HL-60/S4 treated with retinoic acid at 250 ng/mL for 4 days and 3 days (cell line): ENCODE results near the gene MIGA2.

ENCODE experiments used
- in situ Hi-C: fragments of 300-500 bp; cut with MboI; formaldehyde crosslinking; loops from 2 replicates; pipeline ENCODE4 v1.7.0; 2022; ENCODE audit warnings: low sequenced_read_pairs

MIGA2 gene

DNA sequence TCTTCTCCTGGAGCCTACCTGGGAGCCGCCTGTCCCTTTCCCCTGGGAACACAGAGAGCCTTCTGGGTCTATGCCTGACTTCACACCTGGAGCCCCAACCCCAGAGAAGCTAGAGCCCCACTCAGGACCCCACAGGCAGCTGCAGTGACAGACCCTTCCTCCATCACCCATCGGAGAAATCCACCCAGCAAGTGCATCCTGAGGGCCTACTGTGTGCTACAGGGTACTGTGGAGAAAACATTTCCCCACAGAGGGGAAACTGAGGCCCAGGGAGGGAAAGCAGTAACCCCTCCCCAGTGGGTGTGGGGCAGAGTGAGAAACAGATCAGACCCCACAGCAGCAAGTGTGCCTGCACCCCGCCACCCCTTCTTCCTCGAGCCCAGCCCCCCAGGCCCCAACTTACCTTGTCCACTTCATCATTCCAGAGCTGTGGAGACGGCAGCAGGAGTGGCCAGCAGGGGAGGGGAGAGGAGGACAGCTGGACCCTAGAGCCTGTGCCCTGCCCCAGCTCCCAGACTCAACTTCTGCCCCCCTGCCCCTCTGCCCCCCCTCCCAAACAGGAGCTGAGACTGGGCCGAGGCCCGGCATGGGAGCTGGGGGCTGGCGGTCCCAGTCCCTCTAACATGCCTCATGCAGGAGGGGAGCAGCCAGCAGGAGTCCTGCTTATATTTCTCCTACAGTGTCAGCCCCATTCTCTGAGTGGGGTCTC lies 26.0 kb upstream of the MIGA2 start:
- in situ Hi-C loops = no loop called here

DNA sequence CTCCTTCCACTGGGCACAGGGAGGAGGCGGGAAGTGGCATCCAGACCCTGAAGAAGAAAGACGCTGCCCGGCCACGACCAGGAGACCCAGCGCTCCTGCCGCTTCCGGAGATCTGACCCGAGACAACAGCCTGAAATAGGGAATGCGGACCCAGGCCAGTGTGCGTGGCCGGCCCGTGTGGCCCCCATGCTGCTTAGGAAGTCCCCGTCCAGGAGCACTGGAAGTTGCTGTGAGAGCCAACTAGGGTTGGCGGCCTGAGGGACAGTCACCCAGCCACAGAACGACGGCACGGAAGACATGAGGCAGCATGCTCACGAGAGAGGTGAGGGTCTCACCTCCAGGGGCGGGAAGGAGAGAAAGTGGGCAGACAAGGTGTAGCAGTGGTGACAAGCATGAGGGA lies 25.3 kb upstream of the MIGA2 start:
- in situ Hi-C loops = no loop called here

DNA sequence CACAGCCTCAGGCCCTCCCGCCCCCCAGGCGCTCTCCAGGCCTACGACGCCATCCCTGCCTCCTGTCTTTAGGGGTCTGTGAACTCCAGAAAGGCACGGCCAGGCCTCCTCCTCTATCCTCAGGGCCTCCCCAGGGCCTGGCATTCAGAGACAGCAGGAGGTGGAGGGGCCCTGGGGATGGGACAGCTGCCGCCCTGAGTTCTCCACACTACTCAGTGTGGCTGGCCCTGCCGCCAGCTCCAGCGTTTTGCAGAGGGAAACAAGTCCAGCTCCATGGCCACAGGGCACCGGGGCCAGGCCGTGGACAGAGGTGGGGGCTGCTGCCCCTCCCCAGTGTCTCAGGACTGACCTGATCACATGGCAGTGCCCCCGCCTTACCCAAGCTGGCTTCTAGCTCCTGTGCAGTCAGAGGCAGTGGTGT lies 24.7 kb upstream of the MIGA2 start:
- in situ Hi-C loops = no loop called here

DNA sequence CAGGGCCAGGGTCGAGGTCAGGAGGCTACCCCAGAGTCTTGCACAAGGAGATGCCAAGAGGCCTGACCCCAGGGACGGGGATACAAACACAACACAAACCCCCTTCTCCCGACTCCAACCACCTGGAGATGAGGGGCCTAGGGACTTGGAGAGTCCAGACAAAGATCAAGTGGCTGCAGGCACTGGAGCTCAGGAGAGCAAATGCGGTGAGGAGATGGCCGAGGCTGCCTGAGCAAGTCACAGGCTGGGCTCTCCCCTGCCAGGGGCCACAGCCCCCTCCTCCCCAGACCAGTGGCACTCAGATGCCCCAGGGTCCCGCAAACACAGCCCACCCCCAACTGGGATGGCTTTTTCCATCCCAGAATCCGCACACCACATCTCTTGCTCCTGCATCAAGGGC lies 24.1 kb upstream of the MIGA2 start:
- in situ Hi-C loops = no loop called here

DNA sequence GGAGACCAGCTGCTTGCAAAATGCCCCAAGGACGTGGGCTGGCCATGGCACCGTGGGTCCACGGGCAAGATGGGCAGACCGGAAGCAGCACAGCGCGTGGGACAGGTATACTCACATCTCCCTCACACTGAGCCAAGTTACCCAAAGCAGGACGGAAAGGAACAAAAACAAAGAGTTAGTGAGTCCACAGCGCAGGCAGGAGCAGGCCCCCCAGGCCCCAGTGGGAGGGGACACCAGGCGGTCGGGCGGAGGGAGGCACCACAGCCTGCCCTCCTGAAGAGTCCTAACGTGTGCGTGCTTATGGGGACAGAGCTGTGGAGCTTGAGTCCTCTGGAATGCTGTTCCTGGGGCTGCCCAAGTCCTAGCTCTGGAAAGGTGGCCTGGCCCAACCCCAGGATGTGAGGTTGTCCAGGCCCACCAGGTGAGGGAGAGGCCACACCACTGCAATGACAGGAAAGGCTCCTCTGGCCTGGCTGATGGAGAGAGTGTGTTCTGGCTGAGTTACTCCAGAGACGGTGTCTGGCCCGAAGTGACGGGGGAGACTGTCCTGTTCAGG lies 23.5 kb upstream of the MIGA2 start:
- in situ Hi-C loops = no loop called here

DNA sequence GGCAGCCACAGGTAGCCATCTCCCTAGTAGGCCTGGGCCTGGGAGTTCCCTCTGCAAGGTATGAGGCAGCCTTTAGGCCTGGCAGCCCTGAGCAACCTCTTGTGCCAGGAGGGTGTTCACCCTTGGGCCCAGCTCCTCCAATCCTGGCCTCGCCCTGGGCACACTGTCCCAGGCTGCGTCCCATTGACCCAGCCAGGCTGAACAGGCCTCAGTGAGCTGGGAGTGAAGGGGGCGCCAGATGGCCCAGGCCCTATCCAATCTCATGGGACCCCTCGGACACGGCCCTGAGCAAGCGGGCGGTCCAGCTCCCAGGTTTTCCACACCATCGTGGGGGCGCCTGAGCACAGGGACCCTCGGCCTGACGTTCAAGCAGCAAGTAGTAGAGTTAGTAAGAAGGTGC lies 22.8 kb upstream of the MIGA2 start:
- in situ Hi-C loops = no loop called here

DNA sequence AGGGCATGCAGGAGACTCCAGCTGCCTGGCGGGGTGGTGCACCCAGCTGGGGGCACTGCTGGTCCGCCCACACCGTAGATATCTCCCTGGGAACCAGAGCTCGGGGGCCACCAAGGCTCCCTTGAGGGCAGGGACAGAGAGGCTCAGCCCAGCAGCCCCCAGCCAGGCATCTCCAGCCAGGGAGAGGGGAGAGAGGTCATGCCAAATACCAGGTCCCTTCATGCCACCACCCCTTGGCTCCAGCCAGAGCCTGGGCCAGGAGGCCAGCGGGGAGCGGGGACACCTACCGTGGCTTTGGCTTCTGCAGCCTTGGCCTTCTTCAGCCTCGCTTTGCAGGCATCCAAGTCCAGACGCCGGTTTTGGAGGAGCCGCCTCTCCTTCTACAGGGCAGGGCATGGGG lies 22.3 kb upstream of the MIGA2 start:
- in situ Hi-C loops = no loop called here

DNA sequence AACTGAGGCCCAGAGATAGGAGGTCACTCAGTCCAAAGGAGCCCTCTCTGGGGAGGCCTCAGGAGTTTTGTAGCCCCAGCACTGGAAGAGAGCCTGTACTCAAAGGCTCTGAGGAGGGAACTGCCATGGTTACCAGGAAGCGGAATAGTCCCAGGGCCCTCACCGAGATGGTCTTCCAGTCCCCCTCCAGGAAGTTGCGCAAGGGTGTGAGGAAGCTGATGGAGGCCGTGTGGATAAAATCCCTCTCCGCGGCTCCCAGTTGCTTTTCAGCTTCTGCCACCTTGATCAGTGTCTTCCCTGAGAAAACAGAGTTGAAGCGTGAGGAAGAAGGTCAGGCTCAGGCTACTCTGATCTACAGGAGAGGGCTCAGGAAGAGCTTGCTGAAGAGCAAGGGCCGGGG lies 21.8 kb upstream of the MIGA2 start:
- in situ Hi-C loops = no loop called here

DNA sequence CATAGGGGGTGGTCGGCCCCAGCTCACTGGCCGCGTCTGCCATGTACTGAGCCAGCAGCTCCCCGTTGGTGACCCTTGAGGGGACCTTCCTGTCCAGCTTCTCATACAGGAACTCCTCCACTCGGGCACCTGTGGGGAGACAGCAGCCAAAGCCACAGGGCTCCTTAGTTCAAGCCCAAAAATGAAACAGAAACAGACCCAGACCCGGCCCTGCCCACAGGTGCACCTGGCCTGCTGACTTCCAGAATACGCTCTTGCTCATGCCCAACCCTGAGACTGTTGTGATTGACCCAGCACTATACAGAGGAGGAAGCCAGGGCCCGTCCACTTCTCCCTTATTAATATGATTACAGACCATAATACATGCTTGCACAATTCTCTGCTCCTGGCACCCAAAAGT lies 15.3 kb upstream of the MIGA2 start:
- in situ Hi-C loops = no loop called here

DNA sequence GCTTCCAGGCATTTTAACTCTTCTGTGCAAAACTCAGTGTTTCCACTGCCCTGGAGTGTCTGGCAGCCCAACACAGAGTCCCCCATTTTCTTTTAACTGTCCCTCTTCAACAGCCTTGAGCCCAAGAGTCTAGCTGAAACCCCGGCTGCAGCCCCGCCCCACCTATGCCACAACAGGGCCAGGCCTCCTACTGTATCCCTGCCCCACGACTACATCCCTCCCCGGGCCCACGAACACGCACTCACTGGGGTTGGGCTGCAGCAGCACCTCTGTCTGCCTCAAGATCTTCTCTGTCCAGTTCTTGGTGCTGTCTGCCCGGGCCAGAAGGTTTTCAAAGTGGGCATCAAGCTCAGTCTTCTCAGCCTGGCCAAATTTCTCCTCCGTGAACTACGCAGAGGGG lies 14.4 kb upstream of the MIGA2 start:
- in situ Hi-C loops = no loop called here

DNA sequence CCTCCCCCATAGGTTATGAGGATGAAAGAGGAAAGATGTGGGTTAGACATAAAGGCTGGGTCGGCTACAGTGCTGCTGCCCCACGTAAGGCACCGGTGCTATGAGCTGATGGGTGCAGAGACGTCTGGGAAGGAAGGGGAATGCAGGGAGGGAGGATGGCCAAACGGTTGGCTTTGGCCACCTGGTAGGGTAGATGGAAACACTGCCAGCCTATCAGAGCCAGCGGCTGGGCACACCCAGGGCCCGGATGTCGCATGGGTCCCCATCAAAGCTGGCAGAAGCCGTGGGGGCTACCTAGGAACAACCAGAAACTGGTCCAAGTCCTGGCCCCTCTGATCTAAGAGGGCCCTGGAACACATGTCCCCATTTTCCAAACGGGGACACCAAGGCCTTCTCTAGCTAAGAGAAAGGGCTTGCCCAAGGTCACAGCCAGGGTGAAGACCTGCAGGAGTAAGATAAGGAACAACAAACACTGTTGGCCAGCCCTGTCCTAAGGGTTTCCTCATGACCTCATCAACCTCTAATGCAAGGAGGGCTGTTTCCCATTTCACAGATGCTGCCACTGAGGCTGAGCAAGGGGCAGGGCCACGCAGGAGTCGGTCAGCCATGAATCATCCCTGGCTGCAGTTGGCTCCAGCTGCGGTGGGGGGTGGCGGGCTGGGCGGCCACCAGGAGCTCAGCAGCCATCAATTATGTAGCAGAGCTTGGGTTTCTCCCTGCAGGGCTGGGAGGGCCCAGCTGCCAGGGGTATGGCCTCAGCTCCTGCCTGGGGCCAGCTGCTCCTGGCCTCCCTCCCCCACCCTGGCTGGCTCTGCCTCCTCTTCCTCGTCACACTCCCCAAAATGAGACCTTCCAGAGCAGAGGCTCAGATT lies 13.2 kb upstream of the MIGA2 start:
- in situ Hi-C loops = no loop called here

DNA sequence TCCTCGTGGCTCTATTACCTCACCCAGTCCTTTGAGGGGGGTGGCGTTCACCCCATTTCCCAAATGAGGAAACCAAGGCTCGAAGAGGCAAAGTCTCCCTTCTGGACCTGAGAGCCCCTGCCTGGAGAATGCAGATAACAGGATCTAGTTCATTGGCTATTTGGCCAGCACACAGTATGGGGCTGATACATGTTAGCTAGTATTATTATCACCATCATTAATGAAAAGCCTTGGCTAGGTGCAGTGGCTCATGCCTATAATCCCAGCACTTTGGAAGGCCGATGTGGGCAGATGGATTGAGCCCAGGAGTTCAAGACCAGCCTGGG lies 12.6 kb upstream of the MIGA2 start:
- in situ Hi-C loops = no loop called here

DNA sequence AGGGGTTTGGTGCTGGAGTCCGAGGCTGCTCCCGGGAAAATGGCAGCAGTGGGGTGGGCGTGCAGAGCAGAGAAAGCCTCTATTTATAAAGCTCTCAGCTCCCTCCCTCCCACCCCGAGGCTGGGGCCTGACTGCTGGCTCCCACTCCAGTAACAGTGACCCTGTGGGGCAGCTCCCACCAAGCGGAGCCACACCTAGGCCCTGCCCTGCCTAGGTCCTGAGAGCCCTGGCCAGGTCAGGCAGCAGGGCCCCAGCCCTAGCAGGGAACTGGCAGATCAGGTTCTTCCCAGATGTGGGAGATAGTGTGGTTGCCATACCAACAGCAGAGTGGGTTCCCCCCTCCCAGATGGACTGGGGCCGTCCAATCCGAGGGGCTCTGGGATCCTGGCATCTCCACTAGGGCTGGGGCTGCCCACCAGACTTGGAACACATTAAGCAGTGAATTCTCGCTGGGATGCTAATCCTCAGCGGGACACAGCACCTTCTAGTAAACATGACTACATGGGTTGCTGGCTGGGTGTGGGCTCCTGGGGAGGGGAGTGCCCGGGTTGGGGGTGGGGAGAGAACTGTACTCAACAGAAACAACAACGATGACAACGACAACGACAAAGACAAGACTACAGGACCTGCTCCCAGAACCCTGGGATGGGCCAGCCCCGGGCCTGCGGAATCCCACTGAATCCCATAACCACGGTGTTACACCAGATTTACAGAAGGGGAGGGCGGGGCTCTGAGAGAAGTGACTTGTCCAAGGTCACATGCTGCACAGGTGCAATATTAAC lies 9.8 kb upstream of the MIGA2 start:
- in situ Hi-C loops = no loop called here

DNA sequence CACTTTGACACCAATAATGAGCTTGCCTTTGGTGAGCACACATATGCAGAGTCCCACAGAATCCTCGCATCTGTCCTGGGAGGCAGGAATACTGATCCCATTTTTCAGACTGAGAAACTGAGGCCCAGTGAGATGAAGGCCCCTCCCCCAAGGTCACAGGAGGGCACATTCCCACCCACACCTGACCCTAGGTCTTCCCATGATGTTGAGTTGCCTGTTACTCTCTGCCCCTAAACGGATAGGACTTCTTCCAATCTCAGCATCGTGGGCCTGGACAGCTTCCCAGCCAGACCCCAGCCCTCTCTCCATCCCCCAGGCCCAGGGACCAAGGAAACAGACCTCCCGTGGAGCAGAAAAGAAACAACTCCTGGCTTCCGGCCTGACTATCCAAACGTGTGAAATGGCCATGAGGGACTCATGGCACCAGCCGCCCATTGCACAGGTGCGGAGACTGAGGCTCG lies 9.2 kb upstream of the MIGA2 start:
- in situ Hi-C loops = no loop called here

DNA sequence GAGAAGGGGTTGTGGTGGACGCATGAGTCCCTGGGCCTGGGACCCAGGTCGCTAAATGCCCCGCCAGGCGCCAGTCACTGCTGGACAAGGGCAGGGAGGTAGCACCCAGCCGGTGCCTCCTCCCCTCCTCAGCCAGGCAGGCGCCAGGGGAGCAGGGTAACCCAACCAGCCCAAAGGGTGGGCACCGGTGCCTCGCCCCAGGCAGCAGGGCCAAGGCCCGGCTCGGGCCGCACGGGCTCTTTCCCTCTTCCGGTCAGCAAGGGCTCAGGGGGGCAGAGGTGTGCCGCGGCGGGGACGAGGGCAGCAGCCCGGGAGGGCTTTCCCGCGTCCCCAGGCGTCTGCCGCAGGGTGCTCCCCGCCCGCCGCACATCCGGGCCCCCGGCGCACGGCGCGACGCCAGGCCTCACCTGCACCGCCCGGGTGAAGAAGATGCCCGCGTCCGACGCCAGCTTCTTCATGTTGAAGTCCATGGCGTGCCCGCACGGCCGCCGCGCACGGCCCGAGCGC lies 8.7 kb upstream of the MIGA2 start:
- in situ Hi-C loops = no loop called here

DNA sequence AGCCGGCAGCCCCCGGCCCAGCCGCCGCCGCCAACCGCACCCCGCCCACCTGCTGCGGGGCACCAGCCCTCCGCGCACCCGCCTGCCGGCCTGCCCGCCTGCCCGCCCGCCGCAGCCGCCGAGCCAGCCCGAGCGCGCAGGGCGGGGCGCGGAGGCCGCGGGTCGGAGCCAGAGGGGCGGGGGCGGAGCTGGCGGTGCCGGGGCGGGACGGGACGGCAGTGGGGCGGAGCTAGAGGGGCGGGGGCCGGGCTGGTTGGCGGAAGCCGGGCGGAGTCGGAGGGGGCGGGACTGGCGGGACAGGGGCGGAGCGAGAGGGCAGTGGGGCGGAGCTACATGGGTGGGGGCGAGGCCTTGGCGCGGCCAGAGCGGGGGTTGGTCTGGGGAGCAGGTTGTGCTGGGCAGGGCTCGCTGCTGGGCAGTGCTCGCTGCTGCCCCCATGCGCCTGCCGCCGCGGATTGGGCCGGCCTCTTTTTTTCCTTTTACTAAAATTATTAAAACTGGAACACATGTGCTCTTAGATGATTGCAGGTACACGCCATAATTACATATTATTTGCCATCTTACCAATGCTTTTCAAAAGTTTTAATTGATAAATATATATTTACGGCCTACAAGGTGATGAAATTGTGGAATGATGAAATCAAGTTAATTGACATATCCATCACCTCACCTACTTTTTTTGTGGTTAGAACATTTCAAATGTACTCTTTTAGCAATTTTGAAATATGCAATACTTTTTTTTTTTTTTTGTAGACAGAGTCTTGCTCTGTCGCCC lies 8.0 kb upstream of the MIGA2 start, which contains the start of gene SH3GLB2:
Gene SH3GLB2 (minus strand): TSS at position 140 of the 775 bp plus-strand sequence. CDS start 177 bp downstream, outside the sequence.
- in situ Hi-C loops = no loop called here

DNA sequence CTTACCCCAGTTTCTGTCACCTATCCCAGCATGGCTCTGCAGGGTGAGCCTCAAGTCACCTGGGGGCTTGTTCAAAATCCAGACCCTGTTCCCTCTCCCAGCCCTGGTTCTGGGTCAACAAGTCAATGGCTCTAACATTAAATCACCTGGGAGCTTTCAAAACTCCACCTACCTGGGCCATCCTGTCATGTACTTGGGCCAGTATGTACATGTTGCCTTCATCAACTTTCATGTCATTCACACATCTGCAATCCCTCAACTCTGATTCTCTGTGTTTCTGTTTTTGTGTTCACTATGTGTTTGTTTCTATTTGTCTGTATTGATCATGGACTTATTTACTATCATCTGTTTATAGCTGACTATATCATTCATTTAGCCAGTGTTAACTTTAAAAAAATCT lies 6.2 kb upstream of the MIGA2 start:
- in situ Hi-C loops = no loop called here

DNA sequence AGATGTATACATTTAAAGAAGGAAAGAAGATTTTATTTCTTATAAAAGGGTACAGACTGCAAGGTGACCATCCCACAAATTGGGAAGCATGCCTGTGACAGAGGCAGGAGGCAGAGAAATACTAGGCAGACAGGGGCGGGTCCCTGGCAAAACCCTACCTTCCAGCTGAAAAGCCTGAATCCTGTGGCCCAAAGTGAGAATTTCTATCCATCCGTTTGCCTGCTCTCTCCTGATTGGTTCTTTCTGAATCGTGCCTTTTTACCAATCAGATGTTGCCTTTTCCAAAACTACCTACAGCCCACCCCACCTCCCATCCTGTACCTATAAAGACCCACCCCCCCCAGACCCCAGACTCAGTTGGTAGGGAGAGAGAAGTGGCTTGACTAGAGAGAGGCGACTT lies 4.9 kb upstream of the MIGA2 start:
- in situ Hi-C loops = no loop called here

DNA sequence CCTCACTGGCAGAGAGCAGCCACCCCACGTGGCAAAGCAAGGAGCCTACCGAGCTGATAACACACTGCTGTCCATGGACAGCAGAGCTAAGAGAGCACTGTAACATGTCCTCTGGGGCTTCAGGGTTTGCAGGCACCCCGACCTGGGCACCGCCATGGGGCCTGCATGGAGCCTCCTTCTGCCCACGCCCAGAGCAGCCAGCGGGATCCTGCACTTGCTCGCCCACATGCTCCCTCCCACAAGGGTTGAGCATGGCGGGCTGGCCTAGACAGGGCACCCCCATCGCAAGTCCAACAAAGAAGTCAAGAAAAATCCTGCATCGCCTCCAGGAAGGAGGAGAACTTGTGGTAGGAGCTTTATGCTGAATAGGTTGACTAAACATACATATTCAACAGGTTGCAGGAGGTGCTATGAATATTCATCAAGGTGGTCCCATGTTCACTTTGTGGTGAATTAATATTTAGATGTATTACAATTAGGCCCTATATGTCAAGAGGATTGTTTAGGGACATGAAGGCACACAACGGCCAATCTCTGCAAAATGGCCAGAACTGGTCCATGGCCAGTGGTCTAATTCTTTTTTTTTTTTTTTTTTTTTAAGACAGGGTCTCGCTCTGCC lies 3.8 kb upstream of the MIGA2 start:
- in situ Hi-C loops = no loop called here

DNA sequence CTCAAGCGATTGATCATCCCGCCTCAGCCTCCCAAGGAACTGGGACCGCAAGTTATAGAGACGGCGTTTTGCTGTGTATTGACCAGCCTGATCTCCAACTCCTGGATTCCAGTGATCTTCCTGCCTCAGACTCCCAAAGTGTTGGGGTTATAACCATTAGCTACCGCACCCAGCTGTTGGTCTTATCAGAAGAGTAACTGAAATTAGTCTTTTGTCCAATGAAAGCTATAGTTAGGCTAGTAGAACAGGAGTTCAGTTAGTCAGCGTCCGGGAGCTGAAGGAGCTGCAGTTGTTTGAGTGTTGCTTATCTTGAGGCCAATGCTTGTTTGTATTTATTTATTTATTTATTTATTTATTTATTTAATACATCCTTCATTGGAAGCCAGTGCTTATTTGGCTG lies 3.2 kb upstream of the MIGA2 start:
- in situ Hi-C loops = no loop called here
